Endothelial cell of umbilical vein (primary cell): ENCODE results near the gene DIS3L2.

Experiments
- EZH2 ChIP-seq: IDR thresholded peaks from 2 replicates; pipeline ENCODE4 v1.6.1; 2012; ENCODE audit warnings: borderline replicate concordance, low read depth, mild to moderate bottlenecking, moderate library complexity, low read length, inconsistent platforms; ENCODE audit not compliant: severe bottlenecking
- GATA2 ChIP-seq: IDR thresholded peaks from 2 replicates; pipeline ENCODE4 v1.7.0; 2011; ENCODE audit warnings: low read depth, mild to moderate bottlenecking, moderate library complexity, mixed read lengths, low read length; ENCODE audit not compliant: insufficient read length, insufficient read depth
- MYC ChIP-seq: IDR thresholded peaks from one replicate; pipeline ENCODE4 v1.6.1; 2011; ENCODE audit warnings: mild to moderate bottlenecking, low read depth, low read length
- POLR2AphosphoS5 ChIP-seq: IDR thresholded peaks from 2 replicates; pipeline ENCODE4 v1.6.1; 2012; ENCODE audit warnings: low read depth, mild to moderate bottlenecking, control low read depth, low read length, moderate library complexity; ENCODE audit not compliant: insufficient read depth
- TF ChIP-seq, protein P1 (sequence below), 2 donors: IDR thresholded peaks; 1 replicate in 1 of 2; 2 replicates in 1 of 2; pipeline ENCODE4 v1.5.1; 2011; ENCODE audit warnings: low read length in 2 of 2, mild to moderate bottlenecking in 2 of 2, moderate library complexity in 2 of 2, control low read depth in 1 of 2, inconsistent platforms in 1 of 2, low read depth in 1 of 2; ENCODE audit not compliant: insufficient read depth in 1 of 2; ENCODE audit errors: extremely low read depth in 1 of 2

DNA sequence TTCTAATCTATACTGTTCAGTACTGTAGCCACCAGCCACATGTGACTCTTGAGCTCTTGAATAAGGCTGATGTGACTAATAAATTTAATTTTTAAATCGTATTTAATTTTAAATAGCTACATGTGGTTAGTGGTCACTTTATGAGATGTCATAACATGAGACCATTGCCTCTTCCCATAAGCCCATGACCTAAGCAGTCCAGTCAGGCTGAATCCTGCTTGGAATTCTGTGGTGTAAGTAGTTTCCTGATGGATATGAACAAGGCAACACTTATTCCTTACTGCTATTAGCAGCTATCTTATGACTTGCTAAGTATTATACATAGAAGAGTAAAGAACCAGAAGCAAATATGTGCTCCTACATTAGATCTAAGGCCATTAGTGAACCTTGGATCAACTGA is 150.0 kb downstream of the DIS3L2 start:
- TF ChIP-seq, protein P1, sequence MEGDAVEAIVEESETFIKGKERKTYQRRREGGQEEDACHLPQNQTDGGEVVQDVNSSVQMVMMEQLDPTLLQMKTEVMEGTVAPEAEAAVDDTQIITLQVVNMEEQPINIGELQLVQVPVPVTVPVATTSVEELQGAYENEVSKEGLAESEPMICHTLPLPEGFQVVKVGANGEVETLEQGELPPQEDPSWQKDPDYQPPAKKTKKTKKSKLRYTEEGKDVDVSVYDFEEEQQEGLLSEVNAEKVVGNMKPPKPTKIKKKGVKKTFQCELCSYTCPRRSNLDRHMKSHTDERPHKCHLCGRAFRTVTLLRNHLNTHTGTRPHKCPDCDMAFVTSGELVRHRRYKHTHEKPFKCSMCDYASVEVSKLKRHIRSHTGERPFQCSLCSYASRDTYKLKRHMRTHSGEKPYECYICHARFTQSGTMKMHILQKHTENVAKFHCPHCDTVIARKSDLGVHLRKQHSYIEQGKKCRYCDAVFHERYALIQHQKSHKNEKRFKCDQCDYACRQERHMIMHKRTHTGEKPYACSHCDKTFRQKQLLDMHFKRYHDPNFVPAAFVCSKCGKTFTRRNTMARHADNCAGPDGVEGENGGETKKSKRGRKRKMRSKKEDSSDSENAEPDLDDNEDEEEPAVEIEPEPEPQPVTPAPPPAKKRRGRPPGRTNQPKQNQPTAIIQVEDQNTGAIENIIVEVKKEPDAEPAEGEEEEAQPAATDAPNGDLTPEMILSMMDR (IDR thresholded peaks at IDR 0.05; ENCODE audit: extremely low read depth in 1 of 2, insufficient read depth in 1 of 2, low read depth in 1 of 2, low read length in 2 of 2) = no peak
- TF ChIP-seq POLR2AphosphoS5 (no peak), EZH2 (no peak), MYC (no peak), GATA2 (no peak)
